Loucy (cell line): ENCODE measurements around the gene SIK3.

ENCODE experiments used
- H2AFZ ChIP-seq: fragments of 200-600 bp; sonication (generic); 2 replicates; pipeline ENCODE4 v1.6.0; 2016; ENCODE audit warnings: antibody characterized with exemption, mild to moderate bottlenecking, low read length, moderate library complexity
- H3F3A ChIP-seq: fragments of 200-600 bp; 2 replicates; pipeline ENCODE4 v1.6.0; 2016; ENCODE audit warnings: antibody characterized with exemption, low read depth, mild to moderate bottlenecking
- H3K27me3 ChIP-seq: fragments of 200-600 bp; sonication (generic); 2 replicates; pipeline ENCODE4 v1.6.1; 2014; ENCODE audit warnings: low read length, mild to moderate bottlenecking; ENCODE audit not compliant: insufficient read depth, poor library complexity, severe bottlenecking
- H3K36me3 ChIP-seq: fragments of 200-600 bp; sonication (generic); 2 replicates; pipeline ENCODE4 v1.6.1; 2016; ENCODE audit warnings: low read length; ENCODE audit not compliant: insufficient read depth
- H3K4me1 ChIP-seq: fragments of 200-600 bp; sonication (generic); 2 replicates; pipeline ENCODE4 v1.5.1; 2014; ENCODE audit warnings: low read length, mild to moderate bottlenecking; ENCODE audit not compliant: insufficient read depth, poor library complexity, severe bottlenecking
- H3K4me2 ChIP-seq: fragments of 200-600 bp; sonication (generic); 2 replicates; pipeline ENCODE4 v1.6.0; 2014; ENCODE audit warnings: antibody characterized with exemption, low read length, low read depth, mild to moderate bottlenecking; ENCODE audit not compliant: poor library complexity, severe bottlenecking
- H3K4me3 ChIP-seq: fragments of 200-600 bp; sonication (generic); 2 replicates; pipeline ENCODE4 v1.5.1; 2014; ENCODE audit warnings: low read length, mild to moderate bottlenecking, mixed read lengths; ENCODE audit not compliant: poor library complexity, severe bottlenecking
- H3K79me2 ChIP-seq: fragments of 200-600 bp; sonication (generic); 2 replicates; pipeline ENCODE4 v1.6.1; 2014; ENCODE audit warnings: low read length; ENCODE audit not compliant: insufficient read depth
- H3K9ac ChIP-seq: fragments of 200-600 bp; sonication (generic); 2 replicates; pipeline ENCODE4 v1.6.0; 2014; ENCODE audit warnings: mild to moderate bottlenecking, low read depth, low read length, moderate library complexity; ENCODE audit not compliant: poor library complexity, severe bottlenecking
- H3K9me2 ChIP-seq: fragments of 200-600 bp; sonication (generic); replicated peaks from 2 replicates; pipeline ENCODE4 v1.6.1; 2016; ENCODE audit warnings: low read depth, low read length, mixed read lengths
- H3K9me3 ChIP-seq: fragments of 200-600 bp; sonication (generic); 2 replicates; pipeline ENCODE4 v1.6.1; 2014; ENCODE audit warnings: mild to moderate bottlenecking, antibody characterized with exemption, low read length, low read depth; ENCODE audit not compliant: insufficient read depth
- H4K20me1 ChIP-seq: fragments of 200-600 bp; sonication (generic); 2 replicates; pipeline ENCODE4 v1.6.0; 2014; ENCODE audit warnings: antibody characterized with exemption, low read length, mild to moderate bottlenecking; ENCODE audit not compliant: insufficient read depth, poor library complexity, severe bottlenecking
- CTCF ChIP-seq: fragments of 200-600 bp; sonication (generic); conservative IDR thresholded peaks from 2 replicates; pipeline ENCODE4 v1.5.1; 2014; ENCODE audit warnings: mild to moderate bottlenecking, antibody characterized with exemption, low read length
- EZH2phosphoT487 ChIP-seq: fragments of 200-600 bp; IDR thresholded peaks from 2 replicates; pipeline ENCODE4 v1.6.1; 2018; ENCODE audit warnings: antibody characterized with exemption, mild to moderate bottlenecking, moderate library complexity, borderline replicate concordance

Gene SIK3

GRCh38 chr11:116831790-116832349 lies 266.4 kb downstream of the SIK3 start:
- no peak overlapping the region for H3K4me3 ChIP-seq
- H2AFZ ChIP-seq: no peak overlapping the region
- no peaks in the 10 kb centered on the region for H3K79me2 ChIP-seq
- TF ChIP-seq EZH2phosphoT487 (no peak), CTCF (no peak)
- H3K27me3 ChIP-seq: no peaks in the 10 kb centered on the region
- no peak overlapping the region for H3K9ac ChIP-seq
- no peaks in the 10 kb centered on the region for H3K9me3 ChIP-seq
- no peaks in the 10 kb centered on the region for H3K9me2 ChIP-seq
- no peaks in the 10 kb centered on the region for H3K36me3 ChIP-seq
- H3F3A ChIP-seq: no peaks in the 10 kb centered on the region
- no peak overlapping the region for H3K4me2 ChIP-seq
- H4K20me1 ChIP-seq: no peaks in the 10 kb centered on the region
- peaks cover 8% of the 10 kb centered on the region for H3K4me1 ChIP-seq

- no peaks in the 10 kb centered on the region for H3K9me3 ChIP-seq
- H3K27me3 ChIP-seq: no peaks in the 10 kb centered on the region
- TF ChIP-seq CTCF (no peak), EZH2phosphoT487 (no peak)
- no peaks in the 10 kb centered on the region for H3K36me3 ChIP-seq
- H4K20me1 ChIP-seq: no peaks in the 10 kb centered on the region
- no peak overlapping the region for H3K9ac ChIP-seq
- peaks cover 3% of the 10 kb centered on the region for H3K4me1 ChIP-seq
- H3K4me2 ChIP-seq: no peak overlapping the region
- H3F3A ChIP-seq: no peaks in the 10 kb centered on the region
- H3K79me2 ChIP-seq: no peaks in the 10 kb centered on the region
- no peak overlapping the region for H2AFZ ChIP-seq
- no peaks in the 10 kb centered on the region for H3K9me2 ChIP-seq
- no peak overlapping the region for H3K4me3 ChIP-seq
These were observed 267.9 kb downstream of the SIK3 start for GRCh38 chr11:116830184-116830912.

- no peak for TF ChIP-seq EZH2phosphoT487
- no peak for TF ChIP-seq CTCF
- no peaks in the 10 kb centered on the region for H3K9me3 ChIP-seq
- H3K27me3 ChIP-seq: no peaks in the 10 kb centered on the region
- H3K4me1 ChIP-seq: no peaks in the 10 kb centered on the region
- no peak within 1 kb of the TSS for H3K4me3 ChIP-seq
- H3K9ac ChIP-seq: no peak within 1 kb of the TSS
- H3K4me2 ChIP-seq: no peak within 1 kb of the TSS
- no peaks in the 10 kb centered on the region for H3F3A ChIP-seq
- no peak within 1 kb of the TSS for H2AFZ ChIP-seq
- H3K9me2 ChIP-seq: no peaks in the 10 kb centered on the region
- no peaks in the 10 kb centered on the region for H3K36me3 ChIP-seq
- H3K79me2 ChIP-seq: no peaks in the 10 kb centered on the region
- H4K20me1 ChIP-seq: no peaks in the 10 kb centered on the region
These were observed 268.6 kb downstream of the SIK3 start, which contains the start of gene APOC3 for GRCh38 chr11:116829525-116830183. TSS of gene APOC3 (plus strand) at chr11:116829907. CDS start at chr11:116830583, 676 bp downstream.
